GM19025 (cell line): Measurements from ENCODE around the gene RSAD2.
"Not testable (repeated sequence)": the region's sequence is repeated elsewhere in the genome, so short reads cannot be mapped to it uniquely, and the experiment has no call there.

Experiments
- ATAC-seq: cut with Tn5 transposase; IDR thresholded peaks from one replicate; pipeline ENCODE4 v1.9.1; 2021; ENCODE audit warnings: mild to moderate bottlenecking, low read depth, moderate library complexity; ENCODE audit not compliant: unreplicated experiment

RSAD2 gene

GRCh38 chr2:6923319-6923718 lies 45.7 kb downstream of the RSAD2 start:
- no peak for ATAC-seq

- ATAC-seq, result no peak
Measured at GRCh38 chr2:6924101-6924923, 46.7 kb downstream of the RSAD2 start.

GRCh38 chr2:6924924-6925409 lies 47.4 kb downstream of the RSAD2 start:
- ATAC-seq, result no peak

- no peak for ATAC-seq
Measured at GRCh38 chr2:6926071-6926732, 48.6 kb downstream of the RSAD2 start.

- no peak for ATAC-seq
Measured at GRCh38 chr2:6927186-6927585, 49.6 kb downstream of the RSAD2 start.

- no peak for ATAC-seq
Measured at GRCh38 chr2:6927753-6928152, 50.2 kb downstream of the RSAD2 start.

- ATAC-seq, result no peak
Measured at GRCh38 chr2:6928452-6928851, 50.9 kb downstream of the RSAD2 start.

- no peak for ATAC-seq
Measured at GRCh38 chr2:6929196-6929819, 51.7 kb downstream of the RSAD2 start.

- ATAC-seq, result no peak
Measured at GRCh38 chr2:6930923-6931647, 53.5 kb downstream of the RSAD2 start.

GRCh38 chr2:6931753-6932152 lies 54.2 kb downstream of the RSAD2 start:
- ATAC-seq, result no peak

GRCh38 chr2:6932206-6932605 lies 54.6 kb downstream of the RSAD2 start:
- ATAC-seq, result no peak

GRCh38 chr2:6932828-6933227 lies 55.3 kb downstream of the RSAD2 start:
- ATAC-seq, result no peak

GRCh38 chr2:6933911-6934310 lies 56.3 kb downstream of the RSAD2 start:
- ATAC-seq, result no peak

- no peak for ATAC-seq
Measured at GRCh38 chr2:6934345-6934744, 56.8 kb downstream of the RSAD2 start.

- no peak for ATAC-seq
Measured at GRCh38 chr2:6934758-6935651, 57.4 kb downstream of the RSAD2 start.

- ATAC-seq, result not testable (repeated sequence)
Measured at GRCh38 chr2:6935652-6936020, 58.1 kb downstream of the RSAD2 start.

- ATAC-seq, result no peak
Measured at GRCh38 chr2:6937157-6937556, 59.6 kb downstream of the RSAD2 start.

GRCh38 chr2:6937582-6937981 lies 60.0 kb downstream of the RSAD2 start:
- no peak for ATAC-seq

- ATAC-seq, result no peak
Measured at GRCh38 chr2:6939071-6939470, 61.5 kb downstream of the RSAD2 start.

- no peak for ATAC-seq
Measured at GRCh38 chr2:6940820-6941219, 63.2 kb downstream of the RSAD2 start.
